ENCODE measurements around the gene ZC3H13. TPM values are rescaled to one million over a fixed set of nuclear protein-coding genes. Genes with fewer than 3 reads are reported as not detected.

Gene ZC3H13
- total RNA-seq, 4 donors from 2014 or later = 31.6 to 49.7 (median 38.0) TPM

- Histone ChIP-seq H3K4me1 (no peaks in the 10 kb centered on the region), H3K27me3 (peaks cover 8% of the 10 kb centered on the region), H3K27ac (no peak overlapping the region), H3K4me3 (no peak overlapping the region), H3K9me3 (no peaks in the 10 kb centered on the region), H3K36me3 (no peaks in the 10 kb centered on the region)
- ATAC-seq = no peak
- no peak for TF ChIP-seq EP300 (IDR thresholded peaks at IDR 0.05)
- TF ChIP-seq POLR2A (IDR thresholded peaks at IDR 0.05) = no peak
- no peak for TF ChIP-seq POLR2AphosphoS5 (IDR thresholded peaks at IDR 0.05)
- TF ChIP-seq CTCF (IDR thresholded peaks at IDR 0.05) = no peak
Observed at GRCh38 chr13:46087481-46087880, 34.9 kb upstream of the ZC3H13 start.

- no peak for ATAC-seq
- H3K4me3 ChIP-seq = no peak overlapping the region
- H3K36me3 ChIP-seq = no peaks in the 10 kb centered on the region
- H3K27ac ChIP-seq = no peak overlapping the region
- peaks cover 8% of the 10 kb centered on the region for H3K27me3 ChIP-seq
- WGBS, 2 donors (ENCODE audit: low coverage in 1 of 2) = 93 to 100% methylated on average over 1 to 7 of the region's 12 CpGs
- TF ChIP-seq POLR2A (IDR thresholded peaks at IDR 0.05) (no peak), POLR2AphosphoS5 (IDR thresholded peaks at IDR 0.05) (no peak)
- no peaks in the 10 kb centered on the region for H3K4me1 ChIP-seq
- H3K9me3 ChIP-seq = no peaks in the 10 kb centered on the region
Observed at GRCh38 chr13:46086985-46087384, 34.4 kb upstream of the ZC3H13 start.

GRCh38 chr13:46086421-46086922, 33.9 kb upstream of the ZC3H13 start:
- Histone ChIP-seq H3K4me1 (no peaks in the 10 kb centered on the region), H3K27me3 (peaks cover 8% of the 10 kb centered on the region), H3K27ac (no peak overlapping the region), H3K9me3 (no peaks in the 10 kb centered on the region), H3K4me3 (no peak overlapping the region), H3K36me3 (no peaks in the 10 kb centered on the region)
- ATAC-seq = no peak
- TF ChIP-seq POLR2AphosphoS5 (IDR thresholded peaks at IDR 0.05) (no peak), POLR2A (IDR thresholded peaks at IDR 0.05) (no peak), EP300 (IDR thresholded peaks at IDR 0.05) (no peak), CTCF (IDR thresholded peaks at IDR 0.05) (no peak)
- WGBS, 2 donors (ENCODE audit: low coverage in 1 of 2) = no CpG with 5 or more reads among the region's 12 CpGs

GRCh38 chr13:46085737-46086136, 33.2 kb upstream of the ZC3H13 start:
- no peaks in the 10 kb centered on the region for H3K4me1 ChIP-seq
- WGBS, 2 donors (ENCODE audit: low coverage in 1 of 2) = 67 to 93% methylated on average over 1 to 4 of the region's 13 CpGs
- H3K27ac ChIP-seq = no peak overlapping the region
- H3K4me3 ChIP-seq = no peak overlapping the region
- no peak for TF ChIP-seq POLR2A (IDR thresholded peaks at IDR 0.05)
- ATAC-seq = no peak
- no peaks in the 10 kb centered on the region for H3K36me3 ChIP-seq
- H3K9me3 ChIP-seq = no peaks in the 10 kb centered on the region
- peaks cover 8% of the 10 kb centered on the region for H3K27me3 ChIP-seq

- no peak for ATAC-seq
- H3K4me1 ChIP-seq = no peaks in the 10 kb centered on the region
- no peak for TF ChIP-seq POLR2AphosphoS5 (IDR thresholded peaks at IDR 0.05)
- TF ChIP-seq EP300 (IDR thresholded peaks at IDR 0.05) = no peak
- TF ChIP-seq POLR2A (IDR thresholded peaks at IDR 0.05) = no peak
- TF ChIP-seq CTCF (IDR thresholded peaks at IDR 0.05) = no peak
Observed at GRCh38 chr13:46082324-46082723, 29.8 kb upstream of the ZC3H13 start.

GRCh38 chr13:46079770-46080169, 27.2 kb upstream of the ZC3H13 start:
- ATAC-seq = no peak
- Histone ChIP-seq H3K27me3 (no peaks in the 10 kb centered on the region), H3K4me3 (no peak overlapping the region), H3K27ac (no peak overlapping the region), H3K36me3 (no peaks in the 10 kb centered on the region), H3K9me3 (no peaks in the 10 kb centered on the region), H3K4me1 (no peaks in the 10 kb centered on the region)
- WGBS, 2 donors (ENCODE audit: low coverage in 1 of 2) = 49 to 88% methylated on average over 1 to 2 of the region's 2 CpGs
- no peak for TF ChIP-seq EP300 (IDR thresholded peaks at IDR 0.05)
- TF ChIP-seq POLR2AphosphoS5 (IDR thresholded peaks at IDR 0.05) = no peak
- no peak for TF ChIP-seq POLR2A (IDR thresholded peaks at IDR 0.05)
- no peak for TF ChIP-seq CTCF (IDR thresholded peaks at IDR 0.05)

More at GRCh38 chr13:46082324-46082723, 29.8 kb upstream of the ZC3H13 start:
- no peak overlapping the region for H3K4me3 ChIP-seq
- 75 to 94% methylated on average over 1 to 5 of the region's 5 CpGs for WGBS, 2 donors (ENCODE audit: low coverage in 1 of 2)
- H3K27ac ChIP-seq = no peak overlapping the region
- no peaks in the 10 kb centered on the region for H3K9me3 ChIP-seq
- H3K36me3 ChIP-seq = no peaks in the 10 kb centered on the region
- H3K27me3 ChIP-seq = peaks cover 8% of the 10 kb centered on the region

All from gastroesophageal sphincter (tissue), 4 donors.